ENCODE data around the gene CA10.

- TF ChIP-seq FOS (IDR thresholded peaks at IDR 0.05; ENCODE audit: low read depth, low read length) (no peak), MXI1 (IDR thresholded peaks at IDR 0.05; ENCODE audit: borderline replicate concordance, low read depth, low read length) (no peak), POLR2A (IDR thresholded peaks at IDR 0.05; ENCODE audit: low read depth, low read length) (no peak), RFX5 (IDR thresholded peaks at IDR 0.05; ENCODE audit: low read depth, low read length) (no peak), MAZ (IDR thresholded peaks at IDR 0.05; ENCODE audit: borderline replicate concordance, low read depth, low read length) (no peak), MAFK (IDR thresholded peaks at IDR 0.05; ENCODE audit: low read depth, low read length) (no peak)
- TF ChIP-seq, protein P1, sequence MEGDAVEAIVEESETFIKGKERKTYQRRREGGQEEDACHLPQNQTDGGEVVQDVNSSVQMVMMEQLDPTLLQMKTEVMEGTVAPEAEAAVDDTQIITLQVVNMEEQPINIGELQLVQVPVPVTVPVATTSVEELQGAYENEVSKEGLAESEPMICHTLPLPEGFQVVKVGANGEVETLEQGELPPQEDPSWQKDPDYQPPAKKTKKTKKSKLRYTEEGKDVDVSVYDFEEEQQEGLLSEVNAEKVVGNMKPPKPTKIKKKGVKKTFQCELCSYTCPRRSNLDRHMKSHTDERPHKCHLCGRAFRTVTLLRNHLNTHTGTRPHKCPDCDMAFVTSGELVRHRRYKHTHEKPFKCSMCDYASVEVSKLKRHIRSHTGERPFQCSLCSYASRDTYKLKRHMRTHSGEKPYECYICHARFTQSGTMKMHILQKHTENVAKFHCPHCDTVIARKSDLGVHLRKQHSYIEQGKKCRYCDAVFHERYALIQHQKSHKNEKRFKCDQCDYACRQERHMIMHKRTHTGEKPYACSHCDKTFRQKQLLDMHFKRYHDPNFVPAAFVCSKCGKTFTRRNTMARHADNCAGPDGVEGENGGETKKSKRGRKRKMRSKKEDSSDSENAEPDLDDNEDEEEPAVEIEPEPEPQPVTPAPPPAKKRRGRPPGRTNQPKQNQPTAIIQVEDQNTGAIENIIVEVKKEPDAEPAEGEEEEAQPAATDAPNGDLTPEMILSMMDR (conservative IDR thresholded peaks at IDR 0.05; ENCODE audit: low read depth, low read length), result no peak
- TF ChIP-seq, protein P2, sequence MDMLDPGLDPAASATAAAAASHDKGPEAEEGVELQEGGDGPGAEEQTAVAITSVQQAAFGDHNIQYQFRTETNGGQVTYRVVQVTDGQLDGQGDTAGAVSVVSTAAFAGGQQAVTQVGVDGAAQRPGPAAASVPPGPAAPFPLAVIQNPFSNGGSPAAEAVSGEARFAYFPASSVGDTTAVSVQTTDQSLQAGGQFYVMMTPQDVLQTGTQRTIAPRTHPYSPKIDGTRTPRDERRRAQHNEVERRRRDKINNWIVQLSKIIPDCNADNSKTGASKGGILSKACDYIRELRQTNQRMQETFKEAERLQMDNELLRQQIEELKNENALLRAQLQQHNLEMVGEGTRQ (IDR thresholded peaks at IDR 0.05; ENCODE audit: low read depth, low read length), result no peak
Measured at GRCh38 chr17:51830886-51831285, 327.6 kb downstream of the CA10 start.
